Prostate gland (tissue), 2 donors: ENCODE measurements around the gene CCL19. TPM values are rescaled to one million over a fixed set of nuclear protein-coding genes. Genes with fewer than 3 reads are reported as not detected.
"Not testable (repeated sequence)": the region's sequence is repeated elsewhere in the genome, so short reads cannot be mapped to it uniquely, and the experiment has no call there.

Experiments used
- DNase-seq: peaks from one replicate; pipeline ENCODE4 v3.0.0-alpha.2; 2019; ENCODE audit warnings: low spot score
- H3K27ac ChIP-seq, 2 donors: fragments of 200-600 bp; sonication (generic); 2 replicates each; pipeline ENCODE4 v1.5.1; 2017 to 2019
- H3K27me3 ChIP-seq: fragments of 200-600 bp; sonication (generic); replicated peaks from 2 replicates; pipeline ENCODE4 v1.5.1; 2019; ENCODE audit not compliant: insufficient read depth
- H3K36me3 ChIP-seq, 2 donors: fragments of 200-600 bp; sonication (generic); 1 replicate in 1 of 2; 2 replicates in 1 of 2; pipeline versions ENCODE4 v1.5.1 to v1.8.1; 2017 to 2019
- H3K4me1 ChIP-seq: fragments of 200-600 bp; sonication (generic); replicated peaks from 2 replicates; pipeline ENCODE4 v1.5.1; 2019
- H3K4me3 ChIP-seq, 2 donors: fragments of 200-600 bp; sonication (generic); 2 replicates each; pipeline ENCODE4 v1.5.1; 2017 to 2019
- H3K9me3 ChIP-seq: fragments of 200-600 bp; sonication (generic); 2 replicates; pipeline ENCODE4 v1.5.1; 2017
- CTCF ChIP-seq, 4 experiments: fragments of 200-600 bp in 2 of 4; fragments of 450-650 bp in 2 of 4; sonication (generic) in 2 of 4; IDR thresholded peaks; 1 replicate in 3 of 4; 2 replicates in 1 of 4; pipeline ENCODE4 v1.5.1; 2016 to 2019; ENCODE audit warnings: antibody characterized with exemption in 4 of 4, mild to moderate bottlenecking in 2 of 4, moderate library complexity in 2 of 4
- POLR2A ChIP-seq: fragments of 450-650 bp; IDR thresholded peaks from one replicate; pipeline ENCODE4 v1.6.1; 2016; ENCODE audit warnings: antibody characterized with exemption, mild to moderate bottlenecking
- POLR2AphosphoS5 ChIP-seq: sonication (generic); formaldehyde crosslinking; IDR thresholded peaks from one replicate; pipeline ENCODE4 v1.6.1; 2017; ENCODE audit warnings: antibody characterized with exemption
- WGBS: methylation state at CpG from one replicate; pipeline ENCODE4 v1.1.5; 2018; 5-methylcytosine and 5-hydroxymethylcytosine counted together
- intact Hi-C: fragments of 100-400 bp; cut with DNase I; formaldehyde crosslinking; loops from one replicate; pipeline ENCODE4 v1.14.2; 2022
- total RNA-seq, 2 donors: library from RNA; depleted of rRNA; stranded (reverse); fragments of >200 nt; gene quantifications; one replicate each; pipeline ENCODE4 v1.1.0, GENCODE V29; 2016

Gene CCL19
- total RNA-seq, 2 donors from 2014 or later: 1.8 TPM; not detected in 1

GRCh38 chr9:34732478-34732877 is 41.4 kb upstream of the CCL19 start:
- no peaks in the 10 kb centered on the region for H3K27me3 ChIP-seq
- DNase-seq: no peak
- H3K4me3 ChIP-seq: no peak overlapping the region
- H3K36me3 ChIP-seq: no peaks in the 10 kb centered on the region
- no peak for TF ChIP-seq POLR2A
- no peak for TF ChIP-seq POLR2AphosphoS5
- TF ChIP-seq CTCF (IDR thresholded peaks at IDR 0.05): no peak
- no peaks in the 10 kb centered on the region for H3K4me1 ChIP-seq
- H3K27ac ChIP-seq: no peak overlapping the region
- intact Hi-C loops: no loop called here
- H3K9me3 ChIP-seq: no peaks in the 10 kb centered on the region
- WGBS: 84% methylated on average over 1 of the region's 1 CpG

- Histone ChIP-seq H3K9me3 (no peaks in the 10 kb centered on the region), H3K27ac (no peak overlapping the region), H3K4me3 (no peak overlapping the region), H3K36me3 (no peaks in the 10 kb centered on the region), H3K4me1 (no peaks in the 10 kb centered on the region), H3K27me3 (no peaks in the 10 kb centered on the region)
- no peak for DNase-seq
- TF ChIP-seq POLR2A (no peak), POLR2AphosphoS5 (no peak), CTCF (IDR thresholded peaks at IDR 0.05) (no peak)
- WGBS: 94% methylated on average over 11 of the region's 11 CpGs
- intact Hi-C loops: no loop called here
Observed at GRCh38 chr9:34723141-34723540, 32.1 kb upstream of the CCL19 start.

GRCh38 chr9:34719769-34720025 is 28.6 kb upstream of the CCL19 start:
- H3K27ac ChIP-seq, DNase-seq, H3K4me1 ChIP-seq, intact Hi-C loops, H3K36me3 ChIP-seq, H3K27me3 ChIP-seq, H3K4me3 ChIP-seq, H3K9me3 ChIP-seq: not testable (repeated sequence)

GRCh38 chr9:34719021-34719768 is 28.1 kb upstream of the CCL19 start:
- no peaks in the 10 kb centered on the region for H3K9me3 ChIP-seq
- DNase-seq: no peak
- 81% methylated on average over 8 of the region's 8 CpGs for WGBS

GRCh38 chr9:34717996-34718614 is 27.0 kb upstream of the CCL19 start:
- Histone ChIP-seq H3K4me1 (no peaks in the 10 kb centered on the region), H3K4me3 (no peak overlapping the region), H3K36me3 (no peaks in the 10 kb centered on the region), H3K27ac (no peak overlapping the region), H3K9me3 (no peaks in the 10 kb centered on the region), H3K27me3 (no peaks in the 10 kb centered on the region)
- intact Hi-C loops: no loop called here
- no peak for DNase-seq
- 74% methylated on average over 3 of the region's 3 CpGs for WGBS
- TF ChIP-seq CTCF (IDR thresholded peaks at IDR 0.05): no peak
- no peak for TF ChIP-seq POLR2A
- TF ChIP-seq POLR2AphosphoS5: no peak

More at GRCh38 chr9:34719021-34719768, 28.1 kb upstream of the CCL19 start:
- Histone ChIP-seq H3K4me3 (no peak overlapping the region), H3K27me3 (no peaks in the 10 kb centered on the region), H3K4me1 (no peaks in the 10 kb centered on the region), H3K27ac (no peak overlapping the region), H3K36me3 (no peaks in the 10 kb centered on the region)
- intact Hi-C loops: no loop called here
- TF ChIP-seq CTCF (IDR thresholded peaks at IDR 0.05) (no peak), POLR2AphosphoS5 (no peak), POLR2A (no peak)
